GM19463 (cell line): ENCODE data around the gene NFIA.

Experiments
- ATAC-seq: cut with Tn5 transposase; IDR thresholded peaks from one replicate; pipeline ENCODE4 v1.9.1; 2021; ENCODE audit warnings: mild to moderate bottlenecking, moderate library complexity; ENCODE audit not compliant: unreplicated experiment

NFIA gene

GRCh38 chr1:61237659-61238358 lies 155.4 kb downstream of the NFIA start:
- ATAC-seq: no peak

- no peak for ATAC-seq
Observed at GRCh38 chr1:61238359-61238665, 156.0 kb downstream of the NFIA start.

GRCh38 chr1:61240878-61241277 lies 158.5 kb downstream of the NFIA start:
- ATAC-seq: no peak

- ATAC-seq: no peak
Observed at GRCh38 chr1:61241411-61241838, 159.1 kb downstream of the NFIA start.

GRCh38 chr1:61241973-61242381 lies 159.6 kb downstream of the NFIA start:
- ATAC-seq: no peak

GRCh38 chr1:61244114-61244513 lies 161.8 kb downstream of the NFIA start:
- ATAC-seq: no peak

- no peak for ATAC-seq
Observed at GRCh38 chr1:61245696-61246400, 163.5 kb downstream of the NFIA start.

- ATAC-seq: no peak
Observed at GRCh38 chr1:61247051-61247825, 164.9 kb downstream of the NFIA start.

GRCh38 chr1:61247881-61248752 lies 165.8 kb downstream of the NFIA start:
- ATAC-seq: no peak

- ATAC-seq: no peak
Observed at GRCh38 chr1:61250933-61251332, 168.6 kb downstream of the NFIA start.

GRCh38 chr1:61253059-61253735 lies 170.8 kb downstream of the NFIA start:
- no peak for ATAC-seq

GRCh38 chr1:61253912-61254633 lies 171.7 kb downstream of the NFIA start:
- no peak for ATAC-seq

GRCh38 chr1:61254634-61255357 lies 172.4 kb downstream of the NFIA start:
- ATAC-seq: no peak

- ATAC-seq: no peak
Observed at GRCh38 chr1:61255358-61255703, 173.0 kb downstream of the NFIA start.

- ATAC-seq: no peak
Observed at GRCh38 chr1:61259379-61260148, 177.2 kb downstream of the NFIA start.

- no peak for ATAC-seq
Observed at GRCh38 chr1:61260171-61260570, 177.8 kb downstream of the NFIA start.

GRCh38 chr1:61261595-61261994 lies 179.2 kb downstream of the NFIA start:
- ATAC-seq: no peak
